ES-I3 (cell line): ENCODE results near the gene TBC1D24.

Experiments
- H3K36me3 ChIP-seq: 2 replicates; pipeline ENCODE4 v1.6.1; 2013; ENCODE audit warnings: mild to moderate bottlenecking, low read length, control low read depth, moderate library complexity; ENCODE audit not compliant: insufficient read depth
- H3K4me1 ChIP-seq: 2 replicates; pipeline ENCODE4 v1.6.1; 2013; ENCODE audit warnings: mild to moderate bottlenecking, control low read depth, low read length; ENCODE audit not compliant: insufficient read depth
- H3K9ac ChIP-seq: 2 replicates; pipeline ENCODE4 v1.6.1; 2013; ENCODE audit warnings: low read depth, mild to moderate bottlenecking, low read length, moderate library complexity
- H3K9me3 ChIP-seq: 2 replicates; pipeline ENCODE4 v1.6.1; 2013; ENCODE audit warnings: mild to moderate bottlenecking, low read length, moderate library complexity; ENCODE audit not compliant: control insufficient read depth, insufficient read depth

The TBC1D24 gene

DNA sequence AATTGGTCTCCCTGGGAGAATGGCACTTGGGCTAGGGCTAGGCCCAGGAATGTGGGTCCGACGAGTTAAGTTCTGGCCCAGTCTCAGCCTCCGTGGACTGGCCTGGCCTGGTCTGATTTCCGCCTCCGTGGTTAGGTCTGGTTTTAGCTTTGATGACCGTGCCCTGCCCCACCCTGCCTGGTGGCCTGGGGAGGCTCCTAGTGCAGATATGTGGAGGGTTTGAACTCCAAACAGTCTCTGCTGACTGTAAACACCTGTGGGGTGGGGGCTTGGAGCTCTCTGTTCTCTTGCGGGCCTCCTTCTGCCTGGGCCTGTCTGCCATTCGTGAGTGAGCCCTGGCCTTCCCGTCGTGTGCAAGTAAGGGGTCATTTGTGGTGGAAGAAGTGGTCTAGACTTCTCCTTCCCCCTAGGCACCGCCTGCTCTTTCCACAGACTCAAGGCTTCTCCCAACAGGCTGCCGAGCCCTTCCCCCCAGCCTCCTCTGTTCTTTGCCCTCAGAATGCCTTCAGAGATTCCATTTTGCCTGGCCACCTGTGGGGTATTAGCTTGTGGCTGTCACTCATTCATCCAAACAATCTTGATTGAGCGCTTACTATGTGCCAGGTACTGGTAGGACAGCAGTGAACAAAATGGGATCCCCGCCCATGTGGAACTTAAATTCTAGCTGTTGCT, 40.4 kb downstream of the TBC1D24 start:
- H3K9ac ChIP-seq: peak overlapping the region; percentile 92

DNA sequence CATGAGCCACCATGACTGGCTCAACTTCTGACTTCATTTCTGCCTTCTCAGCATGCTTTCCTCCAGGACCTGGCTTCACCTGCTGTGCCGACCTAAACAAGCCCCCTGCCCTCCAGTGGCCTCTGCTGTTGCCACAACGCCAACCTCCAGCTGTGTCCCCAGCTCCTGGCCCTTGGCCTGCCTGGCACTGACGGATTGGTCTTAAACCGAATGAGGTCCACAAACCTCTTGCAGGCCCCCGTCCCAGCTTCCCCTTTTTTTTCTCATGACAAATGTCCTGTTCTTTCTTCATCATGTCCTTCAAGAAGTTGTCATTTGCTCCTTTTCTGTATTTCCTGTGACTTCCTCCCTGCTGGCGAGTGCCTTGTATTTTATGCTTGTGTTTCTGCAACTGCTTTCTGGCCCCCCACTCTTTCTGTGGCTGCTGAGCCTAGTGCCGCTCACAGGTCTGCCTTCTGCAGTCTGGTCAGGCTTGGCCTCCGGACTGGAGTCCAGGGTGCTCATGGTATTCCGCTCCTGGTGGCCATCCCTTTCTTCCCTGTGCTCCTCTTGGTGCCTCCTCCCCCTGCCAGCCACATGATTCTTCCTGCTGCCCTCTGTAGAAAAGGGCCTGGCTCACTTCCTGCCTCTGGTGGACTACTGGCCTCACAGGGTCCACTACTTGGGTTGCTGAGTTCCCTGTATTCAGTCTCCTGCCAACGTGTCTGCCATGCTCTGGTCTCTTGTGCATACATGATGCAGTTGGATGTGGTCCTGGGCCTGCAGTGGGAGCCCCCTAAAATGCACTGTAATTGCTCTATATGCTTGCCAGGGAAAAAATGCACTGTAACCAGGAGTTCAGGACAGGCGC, 41.7 kb downstream of the TBC1D24 start:
- Histone ChIP-seq H3K4me1 (peaks cover 25% of the 10 kb centered on the region), H3K36me3 (no peaks in the 10 kb centered on the region), H3K9ac (no peak overlapping the region), H3K9me3 (no peaks in the 10 kb centered on the region)

More for the DNA sequence above, 40.4 kb downstream of the TBC1D24 start:
- Histone ChIP-seq H3K36me3 (no peaks in the 10 kb centered on the region), H3K9me3 (no peaks in the 10 kb centered on the region), H3K4me1 (peaks cover 31% of the 10 kb centered on the region)

DNA sequence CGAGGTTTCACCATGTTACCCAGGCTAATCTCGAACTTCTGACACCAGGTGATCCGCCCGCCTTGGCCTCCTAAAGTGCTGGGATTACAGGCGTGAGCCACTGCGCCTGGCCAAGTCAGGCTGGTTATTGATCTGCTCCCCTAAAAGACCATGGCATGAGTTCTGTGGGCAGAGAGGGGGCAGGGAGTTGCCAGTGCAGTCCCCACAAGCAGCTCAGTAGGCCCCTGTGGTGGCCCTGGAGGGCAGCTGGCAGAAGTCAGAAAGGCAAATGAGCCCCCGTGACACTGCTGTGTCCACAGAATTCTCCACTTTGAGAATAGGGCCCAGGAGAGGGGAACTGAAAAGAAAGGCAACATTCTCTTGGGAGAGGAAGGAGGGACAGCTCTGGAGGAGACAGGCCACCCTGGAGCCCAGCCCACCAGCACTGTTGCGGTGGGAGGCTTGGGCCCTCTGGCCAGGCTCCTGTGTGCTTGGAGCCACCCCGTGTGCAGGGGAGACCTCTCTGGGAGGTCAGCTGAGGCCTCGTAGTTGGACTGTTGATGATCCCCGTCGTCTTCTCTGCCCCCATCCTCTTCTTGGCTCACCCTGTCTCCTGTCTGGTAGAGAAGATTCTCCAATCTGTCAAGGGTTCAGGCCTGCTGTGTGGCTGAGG, 43.2 kb downstream of the TBC1D24 start:
- H3K36me3 ChIP-seq: no peaks in the 10 kb centered on the region
- H3K9ac ChIP-seq: no peak overlapping the region
- H3K4me1 ChIP-seq: 0 out of 2 replicates have a peak, but pooled peaks cover 12% of the 10 kb centered on the region
- H3K9me3 ChIP-seq: no peaks in the 10 kb centered on the region

DNA sequence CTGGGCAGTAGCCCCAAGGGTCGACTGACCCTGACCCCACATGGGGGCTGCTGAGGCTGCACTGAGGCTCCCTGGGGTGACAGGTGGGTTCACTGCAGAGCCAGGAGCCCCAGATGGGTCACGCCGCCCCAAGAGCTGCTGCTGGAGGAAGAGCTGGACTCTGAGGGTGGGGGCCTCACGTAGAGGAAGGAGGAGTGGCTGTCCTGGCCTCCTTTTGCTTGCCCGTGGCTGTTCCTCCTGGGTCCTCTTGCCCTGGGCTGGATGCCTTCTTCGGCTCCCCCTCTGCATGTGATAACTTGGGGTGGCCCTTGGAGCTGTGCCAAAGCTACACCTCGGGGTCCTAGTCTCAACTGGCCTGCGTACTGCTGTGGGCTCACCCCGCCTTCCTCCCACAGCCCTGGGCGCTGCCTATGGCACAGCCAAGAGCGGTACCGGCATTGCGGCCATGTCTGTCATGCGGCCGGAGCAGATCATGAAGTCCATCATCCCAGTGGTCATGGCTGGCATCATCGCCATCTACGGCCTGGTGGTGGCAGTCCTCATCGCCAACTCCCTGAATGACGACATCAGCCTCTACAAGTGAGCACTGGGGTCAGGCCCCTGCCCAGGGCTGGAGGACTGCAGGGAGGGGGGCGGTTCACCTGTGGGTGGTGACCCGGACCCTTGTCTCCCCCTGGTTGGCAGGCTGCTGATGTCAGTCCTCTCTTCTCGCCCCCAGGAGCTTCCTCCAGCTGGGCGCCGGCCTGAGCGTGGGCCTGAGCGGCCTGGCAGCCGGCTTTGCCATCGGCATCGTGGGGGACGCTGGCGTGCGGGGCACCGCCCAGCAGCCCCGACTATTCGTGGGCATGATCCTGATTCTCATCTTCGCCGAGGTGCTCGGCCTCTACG, 44.1 kb downstream of the TBC1D24 start:
- Histone ChIP-seq H3K4me1 (0 out of 2 replicates have a peak, but pooled peaks cover 12% of the 10 kb centered on the region), H3K9ac (no peak overlapping the region), H3K36me3 (no peaks in the 10 kb centered on the region), H3K9me3 (no peaks in the 10 kb centered on the region)

DNA sequence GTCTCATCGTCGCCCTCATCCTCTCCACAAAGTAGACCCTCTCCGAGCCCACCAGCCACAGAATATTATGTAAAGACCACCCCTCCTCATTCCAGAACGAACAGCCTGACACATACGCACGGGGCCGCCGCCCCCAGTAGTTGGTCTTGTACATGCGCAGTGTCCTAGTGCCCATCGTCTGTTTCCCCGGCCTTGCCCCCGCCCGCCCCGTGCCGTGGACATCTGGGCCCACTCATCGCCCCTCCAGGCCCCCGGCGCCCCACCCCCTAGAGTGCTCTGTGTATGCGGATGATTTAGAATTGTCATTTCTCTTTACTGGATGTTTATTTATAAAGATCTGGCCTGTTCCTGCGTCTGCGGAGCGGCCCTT, 44.8 kb downstream of the TBC1D24 start:
- 0 out of 2 replicates have a peak, but pooled peaks cover 12% of the 10 kb centered on the region for H3K4me1 ChIP-seq
- H3K9me3 ChIP-seq: no peaks in the 10 kb centered on the region
- H3K36me3 ChIP-seq: peaks cover 2% of the 10 kb centered on the region; the same call in 1 of the 2 replicates
- no peak overlapping the region; the same call in 1 of the 2 replicates for H3K9ac ChIP-seq

DNA sequence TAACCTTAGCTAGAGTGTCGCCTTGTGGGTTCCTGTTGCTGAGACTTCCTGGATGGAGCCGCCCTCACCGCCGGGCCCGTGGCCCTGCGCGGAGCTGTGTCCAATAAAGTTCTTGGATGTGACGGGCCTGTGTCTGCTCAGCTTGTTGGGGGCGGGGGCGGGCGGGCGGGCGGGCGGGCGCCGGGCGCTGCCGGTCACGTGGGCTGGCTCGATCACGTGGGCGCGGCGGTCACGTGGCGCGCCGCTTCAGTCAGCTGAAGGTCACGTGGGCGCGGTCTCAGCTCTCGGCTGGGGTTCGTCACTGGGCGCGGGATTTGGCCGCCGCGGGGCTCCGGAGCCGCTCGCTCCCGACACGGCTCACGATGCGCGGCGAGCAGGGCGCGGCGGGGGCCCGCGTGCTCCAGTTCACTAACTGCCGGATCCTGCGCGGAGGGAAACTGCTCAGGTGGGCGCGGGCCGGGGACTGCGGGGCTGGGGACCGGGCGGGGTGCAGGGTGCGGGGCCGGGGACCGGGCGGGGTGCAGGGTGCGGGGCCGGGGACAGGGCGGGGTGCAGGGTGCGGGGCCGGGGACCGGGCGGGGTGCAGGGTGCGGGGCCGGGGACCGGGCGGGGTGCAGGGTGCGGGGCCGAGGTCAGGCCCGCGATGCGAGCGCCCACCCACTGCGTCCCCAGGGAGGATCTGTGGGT, 45.3 kb downstream of the TBC1D24 start, which contains the start of gene AMDHD2:
AMDHD2 (plus strand) TSS at position 275 of the 687 bp plus-strand sequence; CDS start at position 363, 88 bp downstream.
- peaks cover 2% of the 10 kb centered on the region; the same call in 1 of the 2 replicates for H3K36me3 ChIP-seq
- 0 out of 2 replicates have a peak, but pooled peaks cover 11% of the 10 kb centered on the region for H3K4me1 ChIP-seq
- H3K9ac ChIP-seq: peak within 1 kb of the TSS; percentile 68
- H3K9me3 ChIP-seq: no peaks in the 10 kb centered on the region

DNA sequence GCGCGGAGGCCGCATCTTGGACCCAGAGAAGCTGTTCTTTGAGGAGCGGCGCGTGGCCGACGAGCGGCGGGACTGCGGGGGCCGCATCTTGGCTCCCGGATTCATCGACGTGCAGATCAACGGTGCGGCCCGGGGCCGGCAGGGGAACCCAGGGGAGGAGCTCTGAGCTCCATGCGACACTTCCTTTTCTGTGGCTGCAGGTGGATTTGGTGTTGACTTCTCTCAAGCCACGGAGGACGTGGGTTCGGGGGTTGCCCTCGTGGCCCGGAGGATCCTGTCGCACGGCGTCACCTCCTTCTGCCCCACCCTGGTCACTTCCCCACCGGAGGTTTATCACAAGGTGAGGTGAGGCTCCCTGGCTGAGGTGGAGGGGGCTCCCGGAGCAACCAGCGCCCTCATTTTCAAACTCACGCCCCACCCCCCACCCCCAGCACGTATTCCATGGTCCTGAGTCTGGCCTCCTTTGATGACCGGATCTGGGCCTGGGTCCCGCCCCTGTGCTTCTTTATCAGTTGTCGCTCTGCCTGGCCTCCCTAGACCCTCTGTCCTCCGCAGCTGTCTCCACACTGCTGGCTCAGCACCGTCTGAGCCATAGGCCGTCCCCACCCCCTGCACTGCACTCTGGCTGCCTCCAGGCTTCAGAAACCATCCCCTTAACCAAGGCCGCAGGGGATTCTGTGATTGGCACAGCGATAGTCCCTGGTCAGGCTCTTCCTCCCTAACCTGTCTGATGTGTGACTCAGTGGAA, 46.0 kb downstream of the TBC1D24 start:
- H3K4me1 ChIP-seq: 0 out of 2 replicates have a peak, but pooled peaks cover 4% of the 10 kb centered on the region
- H3K36me3 ChIP-seq: peaks cover 2% of the 10 kb centered on the region; the same call in 1 of the 2 replicates
- H3K9me3 ChIP-seq: no peaks in the 10 kb centered on the region
- peak overlapping the region; percentile 68 for H3K9ac ChIP-seq

DNA sequence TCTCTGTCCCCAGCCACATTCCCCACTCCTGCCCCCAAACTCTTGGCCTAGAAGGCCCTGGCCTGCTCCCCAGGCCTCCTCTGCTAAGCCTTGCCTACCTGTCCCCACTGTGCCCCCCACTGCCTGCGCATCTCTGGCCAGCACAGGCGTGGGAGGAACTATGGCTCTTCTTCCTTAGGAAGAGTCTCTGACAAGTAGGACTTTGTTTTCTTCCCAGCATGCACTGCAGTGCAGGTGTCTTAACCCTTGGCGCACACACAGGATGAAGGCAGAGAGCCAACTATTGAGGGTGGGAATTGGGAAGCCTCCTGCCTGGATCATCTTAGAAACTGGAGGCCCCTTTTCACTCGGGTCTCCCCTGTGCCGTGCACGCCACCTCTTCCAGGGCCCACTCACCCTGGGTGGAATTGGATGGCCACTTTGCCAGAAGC, 48.9 kb downstream of the TBC1D24 start:
- peaks cover 2% of the 10 kb centered on the region; the same call in 1 of the 2 replicates for H3K36me3 ChIP-seq
- no peaks in the 10 kb centered on the region for H3K9me3 ChIP-seq
- H3K4me1 ChIP-seq: no peaks in the 10 kb centered on the region
- no peak overlapping the region for H3K9ac ChIP-seq

DNA sequence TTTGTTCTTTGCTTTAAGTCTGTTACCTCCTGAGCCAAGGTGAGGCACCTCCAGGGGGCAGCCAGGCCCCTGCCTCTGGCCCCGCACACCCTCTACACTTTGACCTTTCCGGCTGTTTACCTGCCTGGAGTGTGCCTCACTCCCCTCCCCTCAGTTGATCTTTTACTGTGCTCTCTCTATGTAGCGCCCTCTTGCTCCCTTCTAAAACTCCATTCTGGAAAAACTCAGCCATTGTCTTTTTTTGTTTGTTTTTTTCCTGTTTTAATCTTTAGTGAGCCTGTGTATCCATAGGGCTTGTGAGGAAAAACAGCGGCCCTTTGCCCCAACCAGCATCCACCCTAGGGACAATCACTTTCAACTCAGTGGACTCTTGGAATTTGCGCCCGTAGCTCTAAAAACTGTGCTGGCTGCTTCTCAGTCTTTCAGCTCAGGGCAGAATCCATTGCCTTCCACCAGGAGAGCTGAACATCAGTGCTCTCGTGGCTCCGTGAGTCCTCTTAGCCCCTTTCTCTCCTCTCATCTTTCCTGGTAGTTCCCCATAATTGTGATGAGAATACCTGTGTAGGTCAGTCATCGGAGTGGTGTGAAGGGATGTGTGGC, 49.5 kb downstream of the TBC1D24 start:
- Histone ChIP-seq H3K9me3 (no peaks in the 10 kb centered on the region), H3K4me1 (no peaks in the 10 kb centered on the region), H3K9ac (no peak overlapping the region), H3K36me3 (peaks cover 2% of the 10 kb centered on the region; the same call in 1 of the 2 replicates)

DNA sequence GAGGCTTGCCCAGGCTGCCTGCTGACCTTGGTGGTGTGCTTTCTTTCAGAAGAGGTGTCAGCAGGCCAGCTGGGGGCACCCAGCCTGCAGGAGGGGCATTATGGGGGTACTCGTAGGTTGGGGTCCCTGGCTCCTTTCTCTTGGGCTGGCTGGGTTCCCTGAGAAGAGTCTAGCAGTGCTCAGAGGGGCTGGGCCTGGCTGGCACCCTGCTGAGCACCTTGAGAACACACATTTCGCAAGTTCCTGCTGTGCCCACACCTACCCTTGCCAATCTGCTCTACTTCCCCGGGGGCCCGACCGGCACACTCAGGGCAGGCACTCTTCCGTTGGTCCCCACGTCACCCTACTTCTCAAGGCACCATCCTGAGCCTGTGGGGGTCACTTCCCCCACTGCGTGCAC, 51.2 kb downstream of the TBC1D24 start:
- Histone ChIP-seq H3K9me3 (no peaks in the 10 kb centered on the region), H3K4me1 (0 out of 2 replicates have a peak, but pooled peaks cover 3% of the 10 kb centered on the region), H3K9ac (no peak overlapping the region), H3K36me3 (peaks cover 2% of the 10 kb centered on the region; the same call in 1 of the 2 replicates)

DNA sequence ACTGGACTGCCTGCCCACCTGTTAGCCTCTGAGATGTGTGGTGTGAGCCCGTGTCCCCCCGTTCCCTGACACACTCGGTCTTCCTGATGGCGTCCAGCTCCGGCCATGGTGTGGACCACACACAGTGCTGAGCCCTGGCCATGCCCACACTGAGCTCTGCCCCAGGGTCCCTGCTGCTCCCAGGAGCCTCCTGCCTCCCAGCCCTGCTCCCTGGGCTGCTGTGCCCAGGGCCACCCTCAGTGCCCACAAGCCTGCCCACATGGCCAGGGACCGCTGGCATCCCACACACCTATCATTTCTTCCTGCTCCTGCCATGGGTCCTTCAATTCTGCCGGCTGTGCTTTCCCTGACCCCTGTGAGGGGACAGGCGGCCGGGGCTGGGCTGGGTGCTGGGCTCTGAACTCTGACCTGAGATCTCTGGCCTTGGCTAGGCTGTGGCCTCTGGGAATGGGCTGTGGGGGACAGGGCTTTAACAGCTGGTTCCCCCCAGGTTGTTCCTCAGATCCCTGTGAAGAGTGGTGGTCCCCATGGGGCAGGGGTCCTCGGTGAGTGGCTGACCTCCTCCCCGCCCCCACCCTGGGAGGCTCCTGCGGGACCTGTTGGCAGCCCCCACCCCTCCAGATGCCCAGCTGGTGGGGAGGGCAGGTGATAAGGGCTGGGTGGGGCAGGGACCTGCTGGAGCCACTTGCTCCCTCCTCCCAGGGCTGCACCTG, 52.3 kb downstream of the TBC1D24 start:
- Histone ChIP-seq H3K4me1 (0 out of 2 replicates have a peak, but pooled peaks cover 5% of the 10 kb centered on the region), H3K9ac (no peak overlapping the region), H3K36me3 (peaks cover 2% of the 10 kb centered on the region; the same call in 1 of the 2 replicates)

DNA sequence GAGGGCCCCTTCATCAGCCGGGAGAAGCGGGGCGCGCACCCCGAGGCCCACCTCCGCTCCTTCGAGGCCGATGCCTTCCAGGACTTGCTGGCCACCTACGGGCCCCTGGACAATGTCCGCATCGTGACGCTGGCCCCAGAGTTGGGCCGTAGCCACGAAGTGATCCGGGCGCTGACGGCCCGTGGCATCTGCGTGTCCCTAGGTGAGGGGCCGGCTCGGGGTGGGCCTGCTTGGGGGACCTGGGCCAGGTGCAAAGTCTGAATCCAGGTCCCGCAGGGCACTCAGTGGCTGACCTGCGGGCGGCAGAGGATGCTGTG, 52.8 kb downstream of the TBC1D24 start:
- H3K36me3 ChIP-seq: peaks cover 2% of the 10 kb centered on the region; the same call in 1 of the 2 replicates
- no peak overlapping the region for H3K9ac ChIP-seq
- no peaks in the 10 kb centered on the region for H3K9me3 ChIP-seq
- H3K4me1 ChIP-seq: 0 out of 2 replicates have a peak, but pooled peaks cover 5% of the 10 kb centered on the region

More for the DNA sequence above, 52.3 kb downstream of the TBC1D24 start:
- H3K9me3 ChIP-seq: no peaks in the 10 kb centered on the region
